Skeletal muscle satellite cell (primary cell): ENCODE measurements around the gene NAA60.
"Not testable (repeated sequence)": the region's sequence is repeated elsewhere in the genome, so short reads cannot be mapped to it uniquely, and the experiment has no call there.

ENCODE experiments used
- H3K27me3 ChIP-seq: 2 replicates; pipeline ENCODE4 v1.7.0; 2013; ENCODE audit warnings: low read length; ENCODE audit not compliant: control insufficient read depth, insufficient read depth
- H3K36me3 ChIP-seq: 2 replicates; pipeline ENCODE4 v1.7.0; 2013; ENCODE audit warnings: mild to moderate bottlenecking, control low read depth, low read length; ENCODE audit not compliant: insufficient read depth
- H3K4me1 ChIP-seq: 2 replicates; pipeline ENCODE4 v1.7.0; 2013; ENCODE audit warnings: low read length; ENCODE audit not compliant: control insufficient read depth, insufficient read depth
- H3K4me2 ChIP-seq: 2 replicates; pipeline ENCODE4 v1.7.0; 2013; ENCODE audit warnings: mild to moderate bottlenecking, low read length
- H3K4me3 ChIP-seq: 2 replicates; pipeline ENCODE4 v1.7.0; 2013; ENCODE audit warnings: low read length
- H3K9ac ChIP-seq: 2 replicates; pipeline ENCODE4 v1.7.0; 2013; ENCODE audit warnings: mild to moderate bottlenecking, low read depth, low read length, moderate library complexity
- H3K9me3 ChIP-seq: replicated peaks from 2 replicates; pipeline ENCODE4 v1.7.0; 2013; ENCODE audit warnings: mild to moderate bottlenecking, control low read depth, low read length

NAA60 gene

GRCh38 chr16:3486506-3487215 lies 43.2 kb downstream of the NAA60 start:
- no peaks in the 10 kb centered on the region for H3K4me1 ChIP-seq
- H3K27me3 ChIP-seq, result no peaks in the 10 kb centered on the region
- peaks cover 60% of the 10 kb centered on the region for H3K36me3 ChIP-seq
- H3K4me2 ChIP-seq, result no peak overlapping the region
- no peak overlapping the region for H3K9ac ChIP-seq
- H3K4me3 ChIP-seq, result no peak overlapping the region
- no peaks in the 10 kb centered on the region for H3K9me3 ChIP-seq

GRCh38 chr16:3487521-3488410 lies 44.3 kb downstream of the NAA60 start:
- Histone ChIP-seq H3K27me3 (no peaks in the 10 kb centered on the region), H3K4me1 (no peaks in the 10 kb centered on the region), H3K36me3 (peaks cover 51% of the 10 kb centered on the region), H3K4me3 (no peak overlapping the region), H3K9ac (no peak overlapping the region), H3K4me2 (no peak overlapping the region), H3K9me3 (no peaks in the 10 kb centered on the region)

- H3K36me3 ChIP-seq, result peaks cover 40% of the 10 kb centered on the region
Measured at GRCh38 chr16:3488801-3489200, 45.3 kb downstream of the NAA60 start.

GRCh38 chr16:3490911-3491629 lies 47.6 kb downstream of the NAA60 start:
- Histone ChIP-seq H3K9ac (no peak overlapping the region), H3K4me1 (no peaks in the 10 kb centered on the region), H3K27me3 (no peaks in the 10 kb centered on the region), H3K4me3 (no peak overlapping the region), H3K36me3 (peaks cover 18% of the 10 kb centered on the region), H3K9me3 (no peaks in the 10 kb centered on the region), H3K4me2 (no peak overlapping the region)

More at GRCh38 chr16:3488801-3489200, 45.3 kb downstream of the NAA60 start:
- Histone ChIP-seq H3K4me2 (no peak overlapping the region), H3K4me1 (no peaks in the 10 kb centered on the region), H3K27me3 (no peaks in the 10 kb centered on the region), H3K4me3 (no peak overlapping the region), H3K9ac (no peak overlapping the region), H3K9me3 (no peaks in the 10 kb centered on the region)

GRCh38 chr16:3492356-3492755 lies 48.9 kb downstream of the NAA60 start:
- Histone ChIP-seq H3K4me2 (no peak overlapping the region), H3K4me3 (no peak overlapping the region), H3K36me3 (peaks cover 8% of the 10 kb centered on the region), H3K4me1 (no peaks in the 10 kb centered on the region), H3K9ac (no peak overlapping the region), H3K27me3 (no peaks in the 10 kb centered on the region), H3K9me3 (no peaks in the 10 kb centered on the region)

- H3K4me3 ChIP-seq, result no peak overlapping the region
- H3K9ac ChIP-seq, result no peak overlapping the region
- no peaks in the 10 kb centered on the region for H3K4me1 ChIP-seq
- H3K27me3 ChIP-seq, result no peaks in the 10 kb centered on the region
- H3K4me2 ChIP-seq, result no peak overlapping the region
- H3K9me3 ChIP-seq, result no peaks in the 10 kb centered on the region
- no peaks in the 10 kb centered on the region for H3K36me3 ChIP-seq
Measured at GRCh38 chr16:3494386-3494973, 51.0 kb downstream of the NAA60 start.

- Histone ChIP-seq H3K9ac (no peak within 1 kb of the TSS), H3K4me1 (no peaks in the 10 kb centered on the region), H3K27me3 (no peaks in the 10 kb centered on the region), H3K4me3 (no peak within 1 kb of the TSS), H3K4me2 (no peak within 1 kb of the TSS), H3K36me3 (no peaks in the 10 kb centered on the region), H3K9me3 (no peaks in the 10 kb centered on the region)
Measured at GRCh38 chr16:3495176-3495575, 51.7 kb downstream of the NAA60 start, which contains the start of gene C16orf90. C16orf90 (minus strand) TSS chr16:3495489; CDS start chr16:3495421, 68 bp downstream.

GRCh38 chr16:3496386-3496785 lies 52.9 kb downstream of the NAA60 start:
- Histone ChIP-seq H3K4me3 (no peak overlapping the region), H3K4me1 (no peaks in the 10 kb centered on the region), H3K36me3 (no peaks in the 10 kb centered on the region), H3K9me3 (no peaks in the 10 kb centered on the region), H3K9ac (no peak overlapping the region), H3K27me3 (no peaks in the 10 kb centered on the region), H3K4me2 (no peak overlapping the region)

- H3K9ac ChIP-seq, result no peak overlapping the region
- H3K4me2 ChIP-seq, result no peak overlapping the region
- no peak overlapping the region for H3K4me3 ChIP-seq
- no peaks in the 10 kb centered on the region for H3K36me3 ChIP-seq
- peaks cover 10% of the 10 kb centered on the region for H3K4me1 ChIP-seq
- H3K9me3 ChIP-seq, result no peaks in the 10 kb centered on the region
- H3K27me3 ChIP-seq, result no peaks in the 10 kb centered on the region
Measured at GRCh38 chr16:3497771-3498170, 54.3 kb downstream of the NAA60 start.

GRCh38 chr16:3498988-3499387 lies 55.5 kb downstream of the NAA60 start:
- Histone ChIP-seq H3K4me2 (no peak overlapping the region), H3K4me3 (no peak overlapping the region), H3K4me1 (peaks cover 10% of the 10 kb centered on the region), H3K9ac (no peak overlapping the region), H3K9me3 (no peaks in the 10 kb centered on the region), H3K27me3 (no peaks in the 10 kb centered on the region), H3K36me3 (no peaks in the 10 kb centered on the region)

GRCh38 chr16:3501412-3501761 lies 57.9 kb downstream of the NAA60 start:
- H3K4me3 ChIP-seq, result peak overlapping the region; percentile 95
- peak overlapping the region; percentile 87 for H3K9ac ChIP-seq
- H3K4me1 ChIP-seq, result not testable (repeated sequence)

More at GRCh38 chr16:3501412-3501761, 57.9 kb downstream of the NAA60 start:
- not testable (repeated sequence) for H3K36me3 ChIP-seq, H3K27me3 ChIP-seq, H3K9me3 ChIP-seq
- H3K4me2 ChIP-seq, result peak overlapping the region; percentile 86
